ENCODE data around the gene MMD.
"Not testable (repeated sequence)": the region's sequence is repeated elsewhere in the genome, so short reads cannot be mapped to it uniquely, and the experiment has no call there.

Gene MMD, protein sequence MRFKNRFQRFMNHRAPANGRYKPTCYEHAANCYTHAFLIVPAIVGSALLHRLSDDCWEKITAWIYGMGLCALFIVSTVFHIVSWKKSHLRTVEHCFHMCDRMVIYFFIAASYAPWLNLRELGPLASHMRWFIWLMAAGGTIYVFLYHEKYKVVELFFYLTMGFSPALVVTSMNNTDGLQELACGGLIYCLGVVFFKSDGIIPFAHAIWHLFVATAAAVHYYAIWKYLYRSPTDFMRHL

GRCh38 chr17:55421179-55421934 is at the start of gene MMD:
TSS of gene MMD (minus strand) at chr17:55421835. CDS start at chr17:55421695, 140 bp downstream.
- H3K4me3 ChIP-seq (ENCODE audit: low read length): peak within 1 kb of the TSS; percentile 84
- no peak for TF ChIP-seq CTCF (conservative IDR thresholded peaks at IDR 0.05; ENCODE audit: low read depth, low read length)
- no peak for DNase-seq (ENCODE audit: low read depth)

DNA sequence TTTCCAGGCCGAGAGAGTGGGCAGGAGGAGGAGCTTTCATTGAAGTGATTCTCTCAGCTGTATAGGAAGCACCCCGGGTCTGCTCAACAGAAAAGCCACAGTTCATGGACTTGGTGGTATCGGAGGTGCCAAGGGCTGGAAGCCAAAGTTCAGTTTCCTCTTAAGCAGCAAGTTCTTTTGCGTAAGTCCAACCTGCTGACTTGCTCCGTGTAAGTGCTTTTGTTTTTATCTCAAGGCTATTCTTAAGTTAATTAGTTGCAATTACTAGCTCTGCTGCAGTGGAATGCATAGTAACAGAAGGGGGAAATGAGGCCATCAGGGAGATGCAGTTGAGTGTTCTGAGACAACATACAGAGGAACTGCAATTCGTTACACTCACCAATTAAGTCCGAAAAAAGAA is 45.0 kb upstream of the MMD start:
- no peak overlapping the region for H3K4me3 ChIP-seq (ENCODE audit: low read length)
- peak; percentile 50 for DNase-seq (ENCODE audit: low read depth)
- TF ChIP-seq CTCF (conservative IDR thresholded peaks at IDR 0.05; ENCODE audit: low read depth, low read length): no peak

DNA sequence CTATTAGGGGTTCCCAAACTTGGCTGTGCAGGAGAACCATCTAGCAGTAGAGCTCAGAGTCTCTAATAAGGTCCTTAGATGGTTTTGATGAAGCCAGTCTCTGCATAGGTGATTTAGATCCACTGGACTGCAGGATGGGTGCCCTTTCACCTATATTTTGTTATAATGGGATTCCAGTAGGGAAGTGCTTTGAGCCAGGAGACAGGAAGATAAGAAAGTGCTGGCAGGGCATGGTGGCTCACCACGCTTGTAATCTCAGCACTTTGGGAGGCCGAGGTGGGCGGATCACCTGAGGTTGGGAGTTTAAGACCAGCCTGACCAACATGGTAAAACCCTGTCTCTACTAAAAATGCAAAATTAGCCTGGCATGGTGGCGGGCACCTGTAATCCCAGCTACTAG is 44.1 kb upstream of the MMD start:
- H3K4me3 ChIP-seq (ENCODE audit: low read length); DNase-seq (ENCODE audit: low read depth): not testable (repeated sequence)

- no peak for TF ChIP-seq CTCF (conservative IDR thresholded peaks at IDR 0.05; ENCODE audit: low read depth, low read length)
- H3K4me3 ChIP-seq (ENCODE audit: low read length): no peak overlapping the region
- DNase-seq (ENCODE audit: low read depth): no peak
Measured at GRCh38 chr17:55463600-55463999, 42.0 kb upstream of the MMD start.

DNA sequence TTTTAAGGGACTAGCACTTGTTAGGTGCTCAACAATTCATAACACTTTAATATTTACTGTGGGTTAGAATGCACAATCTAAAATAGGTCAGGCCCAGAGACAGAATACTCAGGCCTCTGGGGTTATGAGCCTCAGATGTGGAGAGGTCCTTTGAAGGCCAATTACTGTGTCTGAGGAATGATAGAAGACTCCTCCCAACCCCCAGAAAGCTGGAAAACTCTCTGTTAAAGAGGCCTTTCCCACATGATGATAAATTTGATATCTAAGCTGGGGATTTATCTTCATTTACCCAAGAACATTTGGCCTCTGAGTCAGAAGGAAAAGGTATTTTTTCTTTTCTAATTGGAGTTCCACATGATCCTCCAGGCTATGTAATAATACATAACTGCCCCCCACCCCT is 41.1 kb upstream of the MMD start:
- H3K4me3 ChIP-seq (ENCODE audit: low read length): no peak overlapping the region
- no peak for TF ChIP-seq CTCF (conservative IDR thresholded peaks at IDR 0.05; ENCODE audit: low read depth, low read length)
- no peak for DNase-seq (ENCODE audit: low read depth)

GRCh38 chr17:55462234-55462633 is 40.6 kb upstream of the MMD start:
- DNase-seq (ENCODE audit: low read depth): no peak
- H3K4me3 ChIP-seq (ENCODE audit: low read length): no peak overlapping the region
- no peak for TF ChIP-seq CTCF (conservative IDR thresholded peaks at IDR 0.05; ENCODE audit: low read depth, low read length)

DNA sequence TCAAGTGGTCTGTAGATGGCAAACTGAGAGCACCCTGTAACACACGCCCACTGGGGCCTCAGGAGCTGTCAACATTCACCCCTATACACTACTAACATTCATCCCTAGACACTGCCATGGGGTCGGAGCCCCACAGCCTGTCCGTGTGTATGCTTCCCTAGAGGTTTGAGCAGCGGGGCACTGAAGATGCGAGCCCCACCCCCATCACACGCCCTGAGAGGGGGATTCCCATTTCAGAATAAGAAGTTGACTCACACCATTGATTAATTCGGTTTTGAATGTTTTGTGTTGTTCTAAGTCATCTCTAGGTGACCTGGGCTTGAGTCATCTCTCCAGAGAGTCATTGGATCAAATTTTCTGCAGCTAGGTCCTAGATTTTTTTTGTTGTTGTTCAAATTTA is 37.3 kb upstream of the MMD start:
- H3K4me3 ChIP-seq (ENCODE audit: low read length): no peak overlapping the region
- TF ChIP-seq CTCF (conservative IDR thresholded peaks at IDR 0.05; ENCODE audit: low read depth, low read length): no peak
- DNase-seq (ENCODE audit: low read depth): no peak

Measured in retinal pigment epithelial cell (primary cell).